Subcutaneous adipose tissue (tissue), 4 donors: ENCODE measurements around the gene RAB32. TPM values are rescaled to one million over a fixed set of nuclear protein-coding genes. Genes with fewer than 3 reads are reported as not detected.

Experiments used
- total RNA-seq, 4 donors: library from RNA; depleted of rRNA; stranded (reverse); fragments of >200 nt; gene quantifications; one replicate each; pipeline ENCODE4 v1.1.0, GENCODE V29; 2016
- TF ChIP-seq, protein P1 (sequence below): fragments of 450-650 bp; IDR thresholded peaks from one replicate; pipeline ENCODE4 v1.5.1; 2016; ENCODE audit warnings: low read depth, mild to moderate bottlenecking, control low read depth, antibody characterized with exemption, moderate library complexity

The RAB32 gene
- total RNA-seq, 4 donors from 2014 or later, result 17.0 to 47.8 (median 39.8) TPM

DNA sequence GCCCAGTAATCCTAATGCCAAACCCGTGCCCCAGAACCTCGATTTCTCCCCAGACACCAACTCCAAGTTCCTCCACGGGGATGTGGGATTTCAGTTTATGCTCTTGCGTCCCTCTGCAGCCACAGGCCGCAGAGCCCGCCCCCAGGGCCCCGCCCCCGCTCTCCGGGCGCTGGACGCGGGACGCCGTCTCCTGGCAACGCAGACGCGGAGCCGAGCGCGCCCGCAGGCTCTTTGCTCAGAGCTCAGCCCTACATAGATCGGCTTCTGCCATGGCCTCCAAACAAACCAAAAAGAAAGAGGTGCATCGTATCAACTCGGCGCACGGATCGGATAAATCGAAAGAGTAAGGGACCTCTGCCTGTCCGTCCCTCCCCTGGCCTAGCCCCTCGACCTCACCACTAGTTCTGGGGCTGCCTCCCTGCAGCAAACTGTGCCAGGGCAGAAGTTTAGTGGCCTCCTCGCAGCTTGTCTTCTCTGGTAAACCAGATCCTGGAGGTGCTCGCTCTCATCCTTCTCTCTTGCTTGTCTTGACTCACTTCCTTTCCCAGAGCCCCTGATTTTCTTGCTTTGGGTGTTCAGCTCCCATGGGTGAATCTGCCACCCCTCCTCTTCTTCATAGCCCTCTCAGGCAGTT, 55.3 kb downstream of the RAB32 start, which contains the start of gene ADGB:
Gene ADGB (plus strand): TSS at position 201 of the 634 bp plus-strand sequence. CDS start 69 bp downstream, at position 270.
- TF ChIP-seq, protein P1, sequence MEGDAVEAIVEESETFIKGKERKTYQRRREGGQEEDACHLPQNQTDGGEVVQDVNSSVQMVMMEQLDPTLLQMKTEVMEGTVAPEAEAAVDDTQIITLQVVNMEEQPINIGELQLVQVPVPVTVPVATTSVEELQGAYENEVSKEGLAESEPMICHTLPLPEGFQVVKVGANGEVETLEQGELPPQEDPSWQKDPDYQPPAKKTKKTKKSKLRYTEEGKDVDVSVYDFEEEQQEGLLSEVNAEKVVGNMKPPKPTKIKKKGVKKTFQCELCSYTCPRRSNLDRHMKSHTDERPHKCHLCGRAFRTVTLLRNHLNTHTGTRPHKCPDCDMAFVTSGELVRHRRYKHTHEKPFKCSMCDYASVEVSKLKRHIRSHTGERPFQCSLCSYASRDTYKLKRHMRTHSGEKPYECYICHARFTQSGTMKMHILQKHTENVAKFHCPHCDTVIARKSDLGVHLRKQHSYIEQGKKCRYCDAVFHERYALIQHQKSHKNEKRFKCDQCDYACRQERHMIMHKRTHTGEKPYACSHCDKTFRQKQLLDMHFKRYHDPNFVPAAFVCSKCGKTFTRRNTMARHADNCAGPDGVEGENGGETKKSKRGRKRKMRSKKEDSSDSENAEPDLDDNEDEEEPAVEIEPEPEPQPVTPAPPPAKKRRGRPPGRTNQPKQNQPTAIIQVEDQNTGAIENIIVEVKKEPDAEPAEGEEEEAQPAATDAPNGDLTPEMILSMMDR, result no peak

DNA sequence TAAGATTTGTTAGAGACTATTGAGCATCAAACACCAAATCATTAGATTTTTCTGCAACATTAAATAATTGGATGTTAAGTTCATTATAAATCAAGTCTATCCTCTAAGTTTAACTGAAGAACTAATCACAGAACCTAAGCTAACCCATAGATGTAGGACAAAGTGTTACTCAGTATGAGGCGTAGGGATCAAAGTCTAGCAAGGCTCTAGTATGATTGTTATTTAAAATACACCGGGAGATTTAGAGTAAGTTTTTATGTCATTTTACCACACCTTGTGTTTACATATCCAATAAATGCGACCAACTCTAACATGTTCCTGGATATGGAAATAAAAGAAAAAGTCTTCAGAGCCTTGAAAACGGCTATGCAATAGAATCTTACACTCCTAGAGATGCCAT, 57.7 kb downstream of the RAB32 start:
- TF ChIP-seq, protein P1, result no peak

DNA sequence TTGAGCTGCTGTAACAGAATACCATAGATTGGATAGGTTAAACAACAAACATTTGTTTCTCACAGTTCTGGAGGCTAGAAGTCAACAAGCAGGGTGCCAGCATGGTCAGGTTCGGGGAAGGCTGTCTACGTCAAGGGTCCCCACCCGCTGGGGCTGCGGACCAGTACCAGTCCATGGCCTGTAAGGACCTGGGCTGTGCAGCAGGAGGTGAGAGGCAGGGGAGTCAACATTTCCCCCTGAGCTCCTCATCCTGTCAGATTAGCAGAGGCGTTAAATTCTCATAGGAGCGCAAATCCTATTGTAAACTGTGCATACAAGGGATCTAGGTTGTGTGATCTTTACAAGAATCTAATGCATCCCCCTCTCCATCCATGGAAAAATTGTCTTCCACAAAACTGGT, 58.9 kb downstream of the RAB32 start:
- TF ChIP-seq, protein P1, result no peak

Other genes with a start within 250 kb of the RAB32 start
- not detected for gene ADGB, start 55.1 kb downstream of the RAB32 start, total RNA-seq